ENCODE results near the gene NCKAP1.
A peak's percentile ranks its signal among the peaks of the same experiment; 100 is the strongest.
"Not testable (repeated sequence)": the region's sequence is repeated elsewhere in the genome, so short reads cannot be mapped to it uniquely, and the experiment has no call there.

Gene NCKAP1

GRCh38 chr2:183037553-183038340 is 510 bp downstream of the NCKAP1 start:
- DNase-seq, result peak in 45 of 56 donors; percentile 17 to 80 (median 57)

GRCh38 chr2:183037074-183037552 is 1.1 kb downstream of the NCKAP1 start:
- DNase-seq, result no peak

GRCh38 chr2:183035954-183036669 is 2.1 kb downstream of the NCKAP1 start:
- DNase-seq, result no peak

GRCh38 chr2:183035298-183035953 is 2.8 kb downstream of the NCKAP1 start:
- DNase-seq, result no peak

- no peak for DNase-seq
Measured at GRCh38 chr2:183034806-183035205, 3.5 kb downstream of the NCKAP1 start.

GRCh38 chr2:183033951-183034350 is 4.3 kb downstream of the NCKAP1 start:
- DNase-seq, result no peak

GRCh38 chr2:183031911-183032794 is 6.1 kb downstream of the NCKAP1 start:
- no peak for DNase-seq

GRCh38 chr2:183029219-183029618 is 9.0 kb downstream of the NCKAP1 start:
- no peak for DNase-seq

GRCh38 chr2:183028108-183028507 is 10.1 kb downstream of the NCKAP1 start:
- no peak for DNase-seq

- no peak for DNase-seq
Measured at GRCh38 chr2:183027443-183027842, 10.8 kb downstream of the NCKAP1 start.

- DNase-seq, result no peak
Measured at GRCh38 chr2:183026424-183026823, 11.8 kb downstream of the NCKAP1 start.

GRCh38 chr2:183025993-183026392 is 12.3 kb downstream of the NCKAP1 start:
- DNase-seq, result no peak

GRCh38 chr2:183024339-183025095 is 13.7 kb downstream of the NCKAP1 start:
- no peak for DNase-seq

- DNase-seq, result no peak
Measured at GRCh38 chr2:183022711-183023110, 15.5 kb downstream of the NCKAP1 start.

- DNase-seq, result no peak
Measured at GRCh38 chr2:183021613-183022012, 16.6 kb downstream of the NCKAP1 start.

GRCh38 chr2:183019718-183020442 is 18.4 kb downstream of the NCKAP1 start:
- DNase-seq, result no peak

GRCh38 chr2:183017845-183018244 is 20.4 kb downstream of the NCKAP1 start:
- DNase-seq, result not testable (repeated sequence)

GRCh38 chr2:183014005-183014404 is 24.3 kb downstream of the NCKAP1 start:
- DNase-seq, result no peak

GRCh38 chr2:183011743-183012142 is 26.5 kb downstream of the NCKAP1 start:
- no peak for DNase-seq

- no peak for DNase-seq
Measured at GRCh38 chr2:183010112-183010511, 28.1 kb downstream of the NCKAP1 start.
